GM19372 (cell line): ENCODE measurements around the gene MED12L.
"Not testable (repeated sequence)": the region's sequence is repeated elsewhere in the genome, so short reads cannot be mapped to it uniquely, and the experiment has no call there.

Source experiments
- ATAC-seq: cut with Tn5 transposase; IDR thresholded peaks from one replicate; pipeline ENCODE4 v1.9.1; 2021; ENCODE audit warnings: mild to moderate bottlenecking, low read depth, moderate library complexity; ENCODE audit not compliant: unreplicated experiment

MED12L gene

DNA sequence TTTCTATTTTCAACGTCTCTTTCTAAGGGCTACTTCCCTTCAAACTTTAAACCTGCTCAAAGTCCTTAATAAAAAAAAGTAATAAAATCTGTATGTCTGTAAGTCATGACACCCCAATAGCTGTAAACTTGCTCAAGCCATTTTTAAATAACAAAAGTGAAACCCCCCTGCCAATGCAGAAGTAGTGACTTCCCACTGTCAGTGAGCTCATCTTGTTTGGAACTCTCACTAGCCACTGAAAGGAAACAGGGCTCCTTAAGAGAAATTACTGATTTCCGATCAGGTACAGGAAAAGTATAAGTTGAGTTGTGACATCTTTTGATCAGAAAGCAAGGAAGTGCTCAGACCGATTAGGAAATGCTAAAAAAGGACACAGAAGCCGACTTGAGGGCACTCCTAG is 145.2 kb downstream of the MED12L start:
- ATAC-seq, result no peak

DNA sequence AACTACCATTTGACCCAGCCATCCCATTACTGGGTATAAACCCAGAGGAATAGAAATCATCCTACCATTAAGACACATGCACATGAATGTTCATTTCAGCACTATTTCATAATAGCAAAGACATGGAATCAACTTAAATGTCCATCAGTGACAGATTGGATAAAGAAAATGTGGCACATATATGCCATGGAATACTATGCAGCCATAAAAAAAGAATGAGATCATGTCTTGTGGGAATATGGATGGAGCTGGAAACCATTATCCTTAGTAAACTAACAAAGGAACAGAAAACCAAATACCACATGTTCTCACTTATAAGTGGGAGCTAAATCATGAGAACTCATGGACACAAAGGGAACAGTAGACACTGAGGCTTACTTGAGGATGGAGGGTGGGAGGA is 146.9 kb downstream of the MED12L start:
- not testable (repeated sequence) for ATAC-seq

DNA sequence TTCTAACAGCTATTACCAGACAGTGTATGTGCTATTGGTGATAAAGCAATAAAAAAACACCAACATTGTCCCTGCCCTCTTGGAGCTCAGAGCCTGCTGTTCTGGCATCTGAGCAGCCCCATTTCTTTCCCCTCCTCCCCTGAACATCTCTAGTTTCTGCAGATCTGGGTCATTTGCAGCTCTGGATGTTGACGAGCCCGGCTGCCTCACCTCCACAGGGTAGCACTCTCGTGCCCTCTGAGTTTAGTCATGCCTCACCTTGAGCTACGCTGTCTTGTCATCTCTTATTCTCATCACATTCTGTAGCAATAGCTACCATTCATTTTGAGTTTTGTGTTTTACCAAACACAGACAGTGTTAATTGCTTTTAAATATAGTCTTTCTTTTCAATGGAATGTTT is 147.5 kb downstream of the MED12L start:
- ATAC-seq, result no peak

DNA sequence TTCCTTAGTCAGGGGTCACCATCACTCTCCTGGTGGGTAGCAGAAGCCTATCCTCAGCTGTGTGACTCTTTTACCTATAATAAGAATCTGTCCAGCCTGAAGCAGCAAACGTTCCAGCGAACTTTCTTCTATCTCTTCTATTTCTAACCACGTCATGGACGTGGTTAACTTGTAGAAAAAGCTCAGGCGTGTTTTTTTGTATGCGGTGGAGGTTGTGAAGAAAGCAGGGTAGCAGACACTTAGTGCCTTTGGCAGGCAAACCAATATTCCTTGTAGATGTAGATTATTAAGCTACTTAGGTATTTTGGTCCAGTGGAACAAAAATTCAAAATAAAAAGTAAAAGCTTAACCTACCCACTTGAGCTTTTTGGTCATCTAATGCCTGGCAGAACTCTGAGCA is 149.4 kb downstream of the MED12L start:
- ATAC-seq, result no peak

DNA sequence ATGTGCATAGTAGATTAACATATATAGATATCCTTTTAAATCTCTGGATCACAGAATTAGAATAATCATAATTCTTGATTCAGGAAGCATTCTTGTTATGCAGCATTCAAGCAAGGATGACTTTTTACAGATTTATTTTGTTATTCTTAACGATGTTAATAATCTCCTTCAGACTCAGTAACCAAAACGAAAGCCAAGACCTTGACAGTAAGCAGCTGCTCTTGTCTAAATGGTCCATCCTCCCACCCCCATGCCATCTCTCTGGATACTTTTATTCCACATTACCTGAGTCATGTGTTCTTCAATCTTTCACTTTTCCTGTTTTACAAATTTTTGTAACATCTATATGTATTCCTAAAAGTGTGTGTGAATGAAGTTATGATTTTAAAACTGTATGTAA is 150.9 kb downstream of the MED12L start:
- no peak for ATAC-seq

DNA sequence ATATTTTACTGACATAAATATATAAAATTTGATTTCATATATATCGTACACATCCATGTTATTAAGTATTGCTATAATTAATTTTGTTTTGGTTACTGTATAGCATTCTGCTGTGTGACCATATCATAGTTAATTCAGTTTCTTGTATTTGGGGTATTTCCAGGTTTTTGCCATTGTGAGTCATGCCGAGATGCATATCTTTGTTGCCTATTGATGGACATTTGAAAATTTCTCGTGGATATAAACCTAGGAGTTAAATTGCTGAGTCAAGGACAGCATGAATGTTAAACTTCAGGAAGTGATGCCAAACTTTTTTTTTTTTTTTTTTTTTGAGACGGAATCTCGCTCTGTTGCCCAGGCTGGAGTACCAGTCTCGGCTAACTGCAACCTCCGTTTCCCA is 151.3 kb downstream of the MED12L start:
- no peak for ATAC-seq

DNA sequence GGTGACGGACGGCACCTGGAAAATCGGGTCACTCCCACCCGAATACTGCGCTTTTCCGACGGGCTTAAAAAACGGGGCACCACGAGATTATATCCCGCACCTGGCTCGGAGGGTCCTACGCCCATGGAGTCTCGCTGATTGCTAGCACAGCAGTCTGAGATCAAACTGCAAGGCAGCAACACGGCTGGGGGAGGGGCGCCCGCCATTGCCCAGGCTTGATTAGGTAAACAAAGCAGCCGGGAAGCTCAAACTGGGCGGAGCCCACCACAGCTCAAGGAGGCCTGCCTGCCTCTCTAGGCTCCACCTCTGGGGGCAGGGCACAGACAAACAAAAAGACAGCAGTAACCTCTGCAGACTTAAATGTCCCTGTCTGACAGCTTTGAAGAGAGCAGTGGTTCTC is 156.5 kb downstream of the MED12L start:
- ATAC-seq, result not testable (repeated sequence)

DNA sequence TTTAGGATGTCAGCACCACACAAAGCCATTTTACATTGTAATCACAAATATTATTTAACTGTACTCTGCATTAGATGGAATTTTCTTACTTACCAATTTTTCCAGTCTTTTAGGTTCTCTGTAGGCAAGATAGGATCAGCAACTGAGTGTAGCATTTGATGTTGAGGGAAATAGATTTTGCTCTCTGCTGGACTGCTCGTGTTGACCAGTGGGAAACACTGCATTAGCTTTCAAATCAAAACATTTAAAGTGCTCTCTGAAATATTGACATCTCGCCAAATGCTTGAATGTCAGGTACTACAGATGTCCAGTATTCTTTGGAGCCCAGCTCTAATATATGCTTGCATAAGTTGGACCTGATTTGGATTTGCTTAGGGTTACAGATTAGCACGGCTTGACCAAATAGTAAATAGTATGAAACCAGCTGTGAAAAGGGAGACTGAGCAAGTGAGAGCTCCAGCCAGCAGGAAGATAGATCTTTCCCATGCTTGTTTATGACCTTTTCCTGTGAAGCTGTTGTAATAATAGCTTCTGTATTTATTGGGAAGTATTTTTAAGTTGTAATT is 163.4 kb downstream of the MED12L start:
- ATAC-seq, result no peak

DNA sequence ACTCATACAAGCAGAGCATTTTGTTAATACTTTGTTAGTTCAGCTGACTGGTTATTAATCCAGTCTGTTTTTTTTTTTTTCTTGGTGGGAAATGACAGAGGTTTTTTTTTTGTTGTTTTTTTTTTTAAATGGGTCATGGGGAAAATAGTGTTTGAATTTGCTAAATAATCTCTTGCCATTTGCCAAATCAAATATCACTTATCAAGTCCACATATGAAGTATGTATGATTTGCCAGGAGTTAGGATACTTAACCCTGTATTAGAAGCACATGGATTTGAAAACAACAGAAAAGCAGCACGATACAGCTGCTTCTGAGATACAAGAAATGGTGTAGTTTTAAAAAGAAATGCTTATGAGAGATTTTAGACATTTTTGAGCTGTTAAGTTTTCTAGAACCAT is 171.3 kb downstream of the MED12L start:
- ATAC-seq, result no peak

DNA sequence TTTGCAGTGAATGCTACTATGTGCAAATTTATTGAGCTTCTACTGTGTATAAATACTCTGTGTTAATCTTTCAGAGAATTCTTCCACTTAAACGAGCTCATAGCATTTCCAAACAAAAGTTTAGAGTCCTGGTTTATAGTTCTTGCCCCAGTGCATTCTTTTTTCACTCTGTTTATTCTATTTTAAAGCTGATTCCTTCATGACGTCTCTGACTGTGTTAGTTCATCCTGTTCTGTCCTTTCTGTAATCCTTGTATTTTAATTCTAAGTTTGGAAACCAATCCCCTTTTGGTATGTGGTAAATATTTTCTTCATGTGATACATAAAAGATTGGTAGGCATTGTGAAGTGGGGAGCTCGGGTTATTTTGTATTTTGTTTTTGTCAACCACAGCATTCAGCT is 174.2 kb downstream of the MED12L start:
- ATAC-seq, result no peak

DNA sequence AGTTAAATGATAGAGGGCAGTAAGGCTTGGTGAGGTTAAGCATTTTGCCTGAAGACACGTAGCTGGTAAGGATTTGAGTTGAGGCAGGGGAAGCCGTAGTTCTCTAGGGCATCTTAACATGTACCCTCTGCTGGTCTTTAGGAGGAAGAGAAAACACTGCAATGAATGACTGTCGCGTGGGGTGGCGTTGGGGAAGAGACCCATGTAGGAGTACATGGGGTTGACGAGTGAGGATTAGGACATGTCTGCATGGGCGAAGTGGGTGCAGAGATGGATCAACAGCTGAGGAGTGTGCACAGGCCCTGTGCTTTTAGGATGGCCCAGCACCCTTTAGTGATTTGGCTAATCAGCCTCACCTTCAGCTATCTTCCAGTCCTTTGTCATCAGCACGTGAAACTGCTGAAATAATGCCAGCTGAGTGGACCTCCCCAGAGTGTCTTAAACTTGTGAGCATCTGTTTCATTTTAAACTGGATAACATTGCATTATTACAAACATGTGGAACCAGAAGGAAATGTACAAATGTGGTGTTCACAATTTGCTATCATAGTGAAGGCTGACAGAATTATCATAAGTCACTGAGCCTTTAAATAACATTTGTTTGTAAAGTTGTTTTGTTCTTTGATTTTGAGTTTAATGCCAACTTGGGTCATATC is 177.5 kb downstream of the MED12L start:
- no peak for ATAC-seq

DNA sequence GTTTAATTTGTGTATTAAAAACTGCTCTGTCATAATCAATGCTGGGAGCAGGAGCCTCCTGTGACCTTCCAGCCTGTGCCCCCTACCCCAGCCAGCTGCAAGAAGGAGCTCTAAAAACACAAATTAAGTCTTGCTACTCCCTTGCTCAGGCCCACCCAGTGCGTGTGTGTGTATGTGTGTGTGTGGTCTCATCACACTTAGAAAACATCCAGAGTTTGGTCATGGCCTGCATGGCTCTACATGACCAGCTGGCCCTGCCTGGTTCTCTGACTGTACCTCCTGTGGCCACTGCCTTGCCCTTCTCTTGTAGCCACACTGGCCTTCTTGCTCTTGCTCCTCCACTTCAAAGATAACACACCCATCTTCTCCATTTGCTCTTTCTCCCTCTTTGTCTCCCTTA is 179.1 kb downstream of the MED12L start:
- no peak for ATAC-seq

DNA sequence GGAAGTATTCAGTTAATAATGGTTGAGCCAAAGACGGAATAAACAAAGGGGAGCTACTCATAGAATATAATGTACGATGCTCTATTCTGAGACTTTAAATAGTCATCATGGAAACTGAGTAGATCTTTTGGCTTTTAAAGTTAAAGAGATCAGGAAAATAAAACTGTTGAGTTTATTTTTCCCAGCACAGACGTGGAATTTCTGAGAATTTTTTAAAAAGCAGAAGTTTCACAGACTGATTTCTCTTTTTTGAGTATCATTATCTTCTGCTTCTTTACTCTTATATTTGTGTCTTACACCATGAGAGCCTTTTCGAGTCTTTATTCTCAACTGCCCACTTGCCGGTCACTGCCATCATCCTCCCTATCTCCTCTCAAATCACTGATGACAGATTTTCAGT is 179.7 kb downstream of the MED12L start:
- ATAC-seq, result no peak

DNA sequence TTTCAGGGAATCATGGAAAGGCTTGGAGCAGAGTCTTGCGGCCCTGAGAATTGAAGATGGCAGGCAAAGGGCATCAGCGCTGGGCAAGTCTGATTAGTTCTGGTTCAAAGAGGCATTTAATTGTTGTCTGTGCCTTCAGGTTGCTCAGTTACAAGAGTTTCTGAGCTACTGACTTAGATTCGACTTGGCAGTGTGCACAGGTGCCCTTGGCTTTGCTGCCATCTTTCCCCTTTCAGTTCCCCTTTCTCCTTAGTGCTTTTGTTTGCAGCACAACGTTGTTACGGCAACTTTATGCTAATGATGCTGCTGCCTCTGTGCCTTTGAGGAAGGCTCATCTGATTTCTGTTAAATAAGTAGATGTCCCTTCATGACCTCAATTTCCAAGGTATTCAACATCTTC is 180.4 kb downstream of the MED12L start:
- ATAC-seq, result peak; percentile 96

DNA sequence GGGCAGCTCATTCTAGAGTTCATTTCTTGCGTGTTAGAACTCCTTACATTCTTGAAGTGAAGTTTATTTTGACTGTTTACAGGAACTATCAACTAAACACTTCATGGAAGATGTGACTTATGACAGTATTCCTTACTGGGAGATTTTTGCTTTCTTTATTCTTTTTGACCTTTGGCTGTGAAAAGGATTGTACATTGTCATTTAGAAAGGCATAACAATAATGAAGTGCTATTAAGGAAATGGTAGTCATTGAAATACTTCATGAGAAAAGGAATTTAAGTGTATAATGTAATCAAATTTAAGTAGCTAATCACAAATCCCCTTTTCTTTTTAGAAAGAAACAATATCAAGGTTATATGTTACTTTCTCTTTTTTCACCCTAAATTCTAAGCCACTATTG is 181.6 kb downstream of the MED12L start:
- no peak for ATAC-seq

DNA sequence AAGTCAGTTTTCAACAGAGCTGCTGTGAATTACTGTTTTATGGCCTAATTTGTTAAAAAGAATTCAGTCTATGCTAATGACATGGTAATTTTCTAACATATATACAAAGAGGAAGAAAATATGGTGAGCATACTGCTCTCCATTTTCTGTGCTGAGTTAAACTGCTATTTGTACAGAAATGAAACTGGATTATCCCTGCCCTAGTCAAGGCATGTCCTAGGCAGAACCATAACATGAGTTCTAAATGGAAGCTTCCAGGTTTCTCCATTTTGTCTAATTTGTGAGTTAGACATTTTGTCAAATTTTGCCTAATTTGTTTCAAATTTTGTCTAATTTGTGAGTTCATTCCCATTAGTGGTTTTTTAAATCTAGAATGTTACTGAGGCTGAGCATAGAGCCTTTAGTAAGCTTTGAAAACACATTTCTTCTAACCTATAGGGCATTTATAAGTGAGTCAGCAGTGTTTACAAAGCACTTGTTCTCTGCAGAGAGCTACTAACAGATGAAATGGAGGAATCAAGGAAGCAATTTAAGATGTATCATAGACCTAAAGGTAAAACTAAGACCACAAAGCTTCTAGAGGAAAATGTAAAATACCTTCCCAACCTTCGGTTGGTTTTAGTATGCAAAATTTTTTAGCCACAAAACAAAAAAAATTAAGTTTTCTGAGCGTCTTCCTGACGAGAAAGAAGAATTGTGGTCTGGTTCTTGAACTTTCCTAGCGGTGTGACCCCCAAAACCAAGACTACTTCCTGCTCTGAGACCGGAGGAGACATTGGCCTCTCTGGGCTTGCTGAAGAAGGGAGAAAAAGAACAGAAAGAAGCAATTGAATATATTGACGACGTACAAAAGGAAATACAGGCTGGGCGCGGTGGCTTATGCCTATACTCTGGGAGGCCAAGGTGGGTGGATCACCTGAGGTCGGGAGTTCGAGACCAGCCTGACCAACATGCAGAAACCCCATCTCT is 183.1 kb downstream of the MED12L start:
- ATAC-seq, result no peak

DNA sequence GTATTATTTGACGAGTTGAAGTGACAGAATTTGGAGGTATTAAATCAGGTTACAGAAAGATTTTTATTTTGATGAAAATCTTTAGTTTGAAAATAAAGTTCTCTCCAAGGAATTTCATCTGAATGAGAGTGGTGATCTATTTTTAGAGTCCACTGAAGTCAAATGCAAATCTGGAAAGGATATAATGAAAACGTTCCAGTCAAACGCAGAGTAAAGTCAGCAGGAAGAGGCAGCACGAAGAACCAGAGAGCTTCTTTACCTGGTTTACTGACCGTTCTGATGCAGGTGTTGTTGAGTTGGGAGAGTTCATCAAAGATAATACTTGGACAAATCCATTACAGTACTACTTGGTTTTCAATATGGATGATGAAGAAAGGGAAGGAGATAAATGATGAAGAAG is 184.2 kb downstream of the MED12L start:
- no peak for ATAC-seq

DNA sequence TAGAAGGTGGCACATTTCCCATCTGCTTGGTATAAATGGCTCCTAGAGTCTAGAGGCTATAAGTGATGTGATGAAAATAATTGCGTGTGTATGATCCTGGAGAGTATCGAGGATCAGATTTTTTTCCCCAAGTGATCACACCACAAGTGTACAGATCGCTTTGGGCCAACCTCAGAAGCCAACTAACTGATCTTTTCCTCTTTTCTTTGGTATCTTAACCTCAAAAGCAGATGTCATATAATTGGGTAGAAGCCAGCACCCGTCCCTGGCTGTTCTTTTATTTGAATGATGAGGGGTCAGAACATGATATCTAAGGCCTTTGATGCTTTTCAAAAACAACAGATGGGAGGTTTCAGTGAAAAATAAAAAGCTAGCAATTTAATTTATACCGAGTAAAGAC is 189.6 kb downstream of the MED12L start:
- no peak for ATAC-seq

DNA sequence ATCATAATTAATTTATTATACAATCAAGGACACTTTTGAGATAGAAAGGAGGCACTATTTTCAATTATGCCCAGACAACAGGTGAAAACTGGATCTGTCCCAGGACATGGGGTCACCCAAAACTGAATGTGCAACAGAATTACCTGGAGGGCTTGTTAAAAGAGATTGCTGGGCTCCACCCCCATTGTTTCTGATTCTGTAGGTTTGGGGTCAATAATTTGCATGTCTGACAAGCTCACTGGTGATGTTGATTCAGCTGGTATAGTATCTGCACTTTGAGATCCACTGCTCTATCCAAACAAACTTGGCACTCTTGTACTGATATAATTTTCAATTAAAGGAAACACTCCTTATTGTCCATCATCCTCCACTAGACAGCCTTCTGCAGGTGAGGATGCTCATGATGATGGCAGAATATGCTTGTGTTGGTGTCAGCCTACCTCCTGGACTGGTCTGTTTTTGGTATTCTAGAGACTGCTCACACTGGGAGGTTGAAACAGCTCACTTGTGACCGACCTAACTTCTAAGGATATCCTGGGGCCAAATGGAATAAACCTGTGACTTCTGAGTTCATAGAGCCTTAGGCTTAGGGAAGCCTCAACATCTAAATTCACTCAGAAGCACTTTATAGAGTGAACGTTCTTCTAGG is 190.7 kb downstream of the MED12L start:
- ATAC-seq, result peak; percentile 22

DNA sequence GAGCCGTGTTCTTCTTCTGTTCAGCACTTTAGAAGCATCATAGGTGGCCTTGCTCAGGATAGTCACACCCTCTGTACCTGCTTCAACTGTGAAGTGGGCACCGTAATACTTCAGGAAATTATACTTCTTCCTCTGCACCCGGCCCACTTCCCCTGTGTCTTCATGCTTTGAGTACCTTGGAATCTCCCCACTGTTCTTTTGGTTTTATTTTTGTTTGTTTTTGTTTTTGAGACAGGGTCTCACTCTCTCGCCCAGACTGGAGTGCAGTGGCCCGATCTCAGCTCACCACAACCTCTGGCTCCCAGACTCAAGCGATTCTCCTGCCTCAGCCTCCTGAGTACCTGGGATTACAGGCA is 191.2 kb downstream of the MED12L start:
- peak; percentile 56 for ATAC-seq

DNA sequence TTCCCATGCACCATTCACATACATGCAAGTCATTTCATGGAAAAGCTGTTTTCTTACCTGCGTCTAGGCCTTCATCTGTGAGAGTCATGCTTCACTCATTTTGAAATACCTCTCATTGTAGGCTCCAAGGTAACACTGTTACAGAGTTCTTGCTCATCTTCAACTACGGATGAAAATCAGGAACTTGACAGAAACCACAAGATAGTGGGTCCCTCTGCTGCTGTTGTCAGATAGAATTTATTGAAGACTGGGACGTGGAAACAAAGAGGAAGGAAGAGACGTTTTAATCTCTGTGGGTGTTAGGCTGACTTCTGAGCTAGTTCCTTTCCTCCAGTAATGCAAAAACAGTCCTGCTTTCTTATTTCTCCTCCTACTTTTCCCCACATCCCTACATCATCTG is 192.8 kb downstream of the MED12L start, which contains the start of gene P2RY14:
Gene P2RY14, minus strand, starts transcription at position 313 of the 400 bp plus-strand sequence. CDS start 64,226 bp downstream, outside the sequence.
- ATAC-seq, result no peak
